GM19240 (cell line): Measurements from ENCODE around the gene DHRSX.
"Not testable (repeated sequence)": the region's sequence is repeated elsewhere in the genome, so short reads cannot be mapped to it uniquely, and the experiment has no call there.

Source experiments
- DNase-seq: peaks from one replicate; pipeline ENCODE4 v3.0.0; 2011; ENCODE audit warnings: low spot score; ENCODE audit not compliant: insufficient read length

The DHRSX gene

DNA sequence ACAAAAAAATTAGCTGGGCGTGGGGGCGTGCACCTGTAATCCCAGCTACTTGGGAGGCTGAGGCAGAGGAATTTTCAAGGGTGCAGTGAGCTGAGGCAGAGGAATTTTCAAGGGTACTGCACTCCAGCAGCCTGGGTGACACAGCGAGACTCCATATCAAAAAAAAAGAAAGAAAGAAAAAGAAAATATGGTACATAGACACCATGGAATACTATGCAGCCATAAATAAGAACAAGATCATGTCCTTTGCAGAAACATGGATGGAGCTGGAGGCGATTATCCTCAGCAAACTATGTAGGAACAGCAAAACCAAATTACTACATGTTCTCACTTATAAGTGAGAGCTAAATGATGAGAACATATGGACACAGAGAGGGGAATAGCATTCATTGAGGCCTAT is 141.3 kb downstream of the DHRSX start:
- not testable (repeated sequence) for DNase-seq

DNA sequence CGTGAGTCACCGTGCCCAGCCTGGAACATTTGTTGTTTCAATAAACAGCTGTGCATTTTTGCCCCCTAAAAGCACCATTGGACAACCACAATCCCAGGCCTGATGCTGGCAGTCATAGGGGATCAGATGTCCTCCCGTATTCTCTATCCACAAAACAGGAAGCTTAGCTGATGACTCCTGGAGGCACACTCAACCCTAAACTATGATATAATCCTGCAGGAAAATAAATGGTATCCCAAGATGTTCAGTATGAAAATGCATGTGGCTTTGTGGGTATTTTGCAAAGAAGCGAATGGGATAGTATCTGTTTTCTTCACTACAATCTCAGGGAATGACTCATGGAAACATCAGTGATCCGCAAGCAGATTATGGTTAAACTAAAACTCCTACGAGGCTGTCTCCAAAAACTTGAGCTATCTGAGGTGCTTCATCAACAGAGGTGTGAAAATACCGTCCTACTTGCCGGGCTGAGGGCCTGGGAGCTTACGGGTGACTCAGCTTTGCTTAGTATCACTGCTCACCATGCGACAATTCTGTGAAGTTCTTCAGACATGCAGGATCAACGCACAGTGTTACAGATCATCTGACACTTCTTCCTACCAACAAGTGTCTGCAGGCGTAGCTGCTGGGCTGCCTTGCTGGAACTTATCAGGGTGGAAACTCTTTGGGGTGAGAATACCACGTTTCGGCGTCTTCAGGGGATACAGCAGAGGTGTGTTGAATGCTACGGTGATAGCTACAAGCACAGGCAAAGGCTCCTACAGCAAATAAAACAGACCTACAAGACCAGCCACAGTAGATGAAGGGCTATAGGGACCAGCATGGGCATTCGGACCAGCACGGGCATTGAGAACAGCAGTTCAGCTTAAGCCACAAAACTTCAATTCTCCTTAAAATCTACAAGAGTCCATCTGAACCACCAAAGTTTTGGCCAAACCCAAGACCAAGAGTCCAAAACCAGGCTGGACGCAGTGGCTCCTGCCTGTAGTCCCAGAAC is 148.5 kb downstream of the DHRSX start:
- DNase-seq = no peak

DNA sequence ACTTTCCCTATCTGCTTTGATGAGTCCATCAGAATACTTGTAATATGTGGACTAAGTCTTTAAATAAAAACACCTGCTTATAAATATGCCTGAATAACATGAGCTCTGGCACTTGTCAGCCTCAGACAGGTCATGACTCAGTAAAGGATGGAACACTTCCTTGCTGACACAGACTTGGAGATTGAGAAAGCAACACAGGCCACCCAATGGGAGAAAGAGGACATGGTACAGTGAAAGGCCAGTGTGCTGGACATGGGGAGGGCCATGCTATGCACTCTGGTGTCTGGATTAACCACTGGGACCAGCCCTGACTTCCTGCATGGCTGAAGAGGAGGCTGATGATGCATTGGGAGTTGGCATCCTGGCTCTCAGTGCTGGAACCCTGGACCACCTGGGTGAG is 149.5 kb downstream of the DHRSX start:
- no peak for DNase-seq

DNA sequence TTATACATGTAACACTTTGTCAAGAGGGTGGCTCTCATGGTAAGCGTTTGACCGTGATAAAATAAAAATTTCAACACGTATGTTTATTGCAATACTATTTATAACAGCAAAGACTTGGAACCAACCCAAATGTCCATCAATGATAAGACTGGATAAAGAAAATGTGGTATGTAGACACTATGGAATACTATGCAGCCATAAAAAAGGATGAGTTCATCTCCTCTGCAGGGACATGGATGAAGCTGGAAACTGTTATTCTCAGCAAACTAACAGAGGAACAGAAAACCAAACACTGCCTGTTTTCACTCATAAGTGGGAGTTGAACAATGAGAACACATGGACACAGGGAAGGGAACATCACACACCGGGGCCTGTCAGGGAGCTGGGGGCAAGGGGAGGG is 150.1 kb downstream of the DHRSX start:
- DNase-seq = not testable (repeated sequence)

DNA sequence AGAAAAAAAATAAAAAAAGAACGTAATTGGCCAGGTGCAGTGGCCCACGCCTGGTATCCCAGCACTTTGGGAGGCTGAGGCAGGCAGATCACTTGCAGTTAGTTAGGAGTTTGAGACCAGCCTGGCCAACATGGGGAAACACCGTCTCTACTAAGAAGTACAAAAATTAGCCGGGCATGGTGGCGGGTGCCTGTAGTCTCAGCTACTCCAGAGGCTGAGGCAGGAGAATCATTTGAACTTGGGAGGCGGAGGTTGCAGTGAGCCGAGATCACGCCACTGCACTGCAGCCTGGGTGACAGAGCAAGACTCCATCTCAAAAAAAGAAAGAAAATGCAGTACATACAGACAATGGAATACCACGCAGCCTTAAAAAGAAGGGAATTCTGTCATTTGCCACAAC is 150.7 kb downstream of the DHRSX start:
- not testable (repeated sequence) for DNase-seq

DNA sequence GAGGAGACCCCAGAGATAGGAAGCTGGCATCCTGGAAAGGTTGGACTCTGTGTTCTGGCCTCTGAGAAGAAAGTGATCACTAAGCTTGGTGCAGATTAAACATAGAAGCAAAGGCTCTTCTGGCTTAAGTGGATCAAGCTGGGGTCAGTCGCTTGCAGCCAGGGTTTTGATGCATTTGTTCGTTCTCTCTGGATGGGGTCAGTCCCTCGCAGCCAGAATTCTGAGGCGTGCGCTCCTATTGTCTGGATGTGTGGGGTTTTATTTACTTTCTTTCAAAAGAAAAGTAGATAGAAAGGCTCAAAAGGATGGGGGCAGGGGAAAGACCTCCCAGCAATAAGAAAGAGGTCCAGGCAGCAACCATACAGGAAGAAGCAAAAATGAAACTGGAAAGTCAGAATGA is 152.6 kb downstream of the DHRSX start:
- DNase-seq = no peak

DNA sequence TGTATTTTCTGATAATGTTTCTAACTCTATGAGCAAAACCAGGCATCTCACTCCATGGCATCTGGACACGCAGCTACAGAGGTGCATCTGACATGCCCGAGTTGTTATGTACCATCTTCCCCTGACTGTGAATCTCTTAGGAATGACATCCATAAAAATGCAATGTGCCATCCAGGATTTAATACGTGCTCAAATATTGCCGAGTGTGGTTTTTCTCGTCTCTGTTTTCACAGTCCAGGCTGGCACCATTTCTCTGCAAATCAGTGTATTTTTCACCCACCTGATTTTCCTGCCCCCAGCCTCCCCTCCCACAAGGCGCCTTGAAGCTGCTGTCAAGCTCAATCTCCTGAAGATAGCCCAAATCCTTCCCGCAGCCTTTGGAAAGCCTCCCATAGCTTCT is 154.6 kb downstream of the DHRSX start:
- no peak for DNase-seq

DNA sequence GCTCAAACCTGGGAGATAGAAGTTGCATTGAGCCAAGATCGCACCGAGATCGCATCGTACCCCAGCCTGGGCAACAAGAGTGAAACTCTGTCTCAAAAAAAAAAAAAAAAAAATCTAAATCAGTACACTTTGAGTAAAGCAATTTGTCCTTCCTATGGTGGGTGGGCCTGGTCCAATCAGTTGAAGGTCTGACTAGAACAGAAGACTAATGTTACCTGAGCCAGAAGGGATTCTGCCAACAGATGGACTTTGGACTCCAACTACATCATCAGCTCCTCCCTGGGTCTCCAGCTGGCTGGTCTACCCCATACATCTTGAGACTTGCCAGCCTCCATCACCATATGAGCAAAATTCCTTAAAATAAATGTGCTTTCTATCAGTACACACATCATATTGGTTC is 155.2 kb downstream of the DHRSX start:
- DNase-seq = no peak

DNA sequence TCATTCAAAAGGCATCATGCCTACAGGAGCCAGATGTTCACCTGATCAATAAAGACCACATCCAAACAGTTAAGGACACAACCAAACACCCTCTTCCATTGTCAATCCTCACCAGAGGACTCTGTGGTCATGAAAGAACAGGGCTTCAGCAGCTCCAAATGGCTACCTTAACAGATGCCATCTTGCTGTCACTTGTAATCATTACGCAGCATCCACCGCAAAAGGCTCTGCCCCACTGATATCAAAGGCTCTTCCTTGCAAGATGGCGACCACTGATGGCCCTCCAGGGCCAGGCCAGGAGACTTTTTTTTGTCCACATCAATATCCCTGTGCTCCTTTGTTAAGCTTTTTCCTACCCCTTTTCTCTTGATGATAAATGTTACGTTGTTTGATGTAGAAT is 157.4 kb downstream of the DHRSX start:
- no peak for DNase-seq

DNA sequence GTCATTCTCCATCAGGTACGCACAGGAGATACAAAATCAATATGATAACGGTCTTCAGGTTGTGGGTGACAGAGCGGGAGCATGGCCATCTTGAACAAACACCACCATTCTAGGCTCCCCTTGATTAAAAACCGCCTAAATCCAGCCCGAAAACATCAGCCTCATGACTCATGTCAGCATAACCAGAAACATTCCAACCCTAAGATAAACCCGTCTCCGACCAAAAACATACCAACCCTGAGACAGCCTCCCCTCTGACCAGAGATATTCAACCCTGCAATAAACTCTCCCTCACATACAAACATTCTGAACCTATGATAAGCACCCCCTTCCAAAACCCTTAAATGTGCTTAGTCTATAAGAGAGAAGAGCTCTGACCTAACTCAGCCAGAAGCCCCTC is 157.9 kb downstream of the DHRSX start:
- no peak for DNase-seq

DNA sequence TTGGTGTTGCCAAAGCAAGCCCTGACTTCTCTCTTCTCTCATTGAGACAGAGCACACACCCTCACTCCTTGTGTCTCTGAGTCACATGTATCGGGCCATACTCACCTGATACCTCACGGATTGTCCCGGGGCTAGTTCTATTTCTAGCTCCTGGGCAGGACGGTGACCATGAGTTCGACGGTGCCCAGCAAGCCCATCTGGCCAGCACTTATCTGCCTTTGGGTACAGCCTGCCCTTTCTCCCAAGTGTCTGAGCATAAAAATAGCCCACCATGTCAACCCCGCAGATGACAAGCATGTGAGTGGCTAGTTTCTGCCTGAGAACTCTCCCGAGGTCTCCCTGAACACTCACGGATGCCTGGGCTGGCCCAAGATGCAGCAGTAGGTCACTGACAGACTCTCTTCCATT is 158.5 kb downstream of the DHRSX start:
- no peak for DNase-seq

DNA sequence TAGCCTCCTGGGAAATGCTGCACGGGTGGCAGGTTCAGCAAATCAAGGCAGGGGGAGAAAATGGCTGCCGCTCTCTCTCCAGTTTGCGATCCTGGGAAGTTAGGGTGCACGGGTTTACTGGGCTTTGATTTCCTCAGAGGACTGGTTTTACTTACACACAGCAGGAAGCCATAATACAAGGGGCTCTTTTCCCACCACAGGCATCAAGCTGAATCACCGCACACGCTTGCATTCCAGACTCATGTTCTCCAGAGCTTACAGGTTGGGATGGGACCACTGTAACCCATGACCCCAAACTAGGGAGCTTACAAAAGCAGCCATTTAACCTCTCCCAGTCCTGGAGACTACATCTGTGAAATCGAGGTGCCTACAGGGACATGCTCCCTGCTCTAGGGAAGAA is 159.8 kb downstream of the DHRSX start:
- no peak for DNase-seq

DNA sequence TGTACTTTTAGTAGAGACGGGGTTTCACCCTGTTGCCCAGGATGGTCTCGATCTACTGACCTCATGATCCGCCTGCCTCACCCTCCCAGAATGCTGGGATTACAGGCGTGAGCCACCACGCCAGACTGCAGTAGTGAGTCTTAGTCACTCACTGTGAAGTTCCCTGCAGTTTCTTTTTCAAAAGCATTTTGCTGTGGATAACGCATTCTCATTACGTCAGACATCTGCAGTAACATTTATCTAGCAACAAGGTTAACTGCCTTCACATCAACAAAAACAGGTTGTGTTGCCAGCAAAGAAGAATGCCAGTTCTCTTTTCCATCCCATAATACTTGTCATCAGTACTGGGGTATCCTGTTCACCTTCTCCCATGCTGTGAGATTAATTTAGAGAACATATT is 164.6 kb downstream of the DHRSX start:
- no peak for DNase-seq

DNA sequence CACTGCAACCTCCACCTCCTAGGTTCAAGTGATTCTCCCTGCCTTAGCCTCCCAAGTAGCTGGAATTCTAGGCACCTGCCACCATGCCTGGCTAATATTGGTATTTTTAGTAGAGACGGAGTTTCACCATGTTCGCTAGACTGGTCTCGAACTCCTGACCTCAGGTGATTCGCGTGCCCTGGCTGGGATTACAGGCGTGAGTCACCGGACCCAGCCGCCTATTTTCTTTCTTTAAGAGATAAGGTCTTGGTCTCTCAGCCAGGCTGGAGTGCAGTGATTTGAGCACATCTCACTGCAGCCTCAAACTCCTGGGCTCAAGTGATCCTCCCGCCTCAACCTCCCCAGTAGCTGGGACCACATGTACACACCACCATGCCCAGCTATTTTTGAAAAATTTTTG is 166.5 kb downstream of the DHRSX start:
- DNase-seq = no peak

DNA sequence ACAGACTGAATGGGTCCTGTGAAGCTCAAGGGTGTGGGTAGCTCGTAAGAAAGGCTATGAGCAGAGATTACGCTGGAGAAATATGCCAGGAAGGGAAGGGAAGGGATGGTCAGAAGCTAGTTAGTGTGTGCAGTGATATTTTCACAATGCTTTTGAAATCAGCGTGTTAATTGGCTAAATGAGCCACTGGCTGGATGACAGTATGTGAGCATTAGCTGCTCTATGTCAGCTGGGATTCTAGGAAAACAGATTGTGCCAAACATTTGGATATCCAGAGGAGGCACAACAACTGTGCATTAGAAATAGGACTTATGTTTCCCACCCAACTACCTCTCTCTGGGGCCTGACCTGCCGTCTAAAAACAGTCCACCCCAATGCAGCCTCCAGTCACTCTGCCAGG is 168.5 kb downstream of the DHRSX start:
- DNase-seq = no peak

DNA sequence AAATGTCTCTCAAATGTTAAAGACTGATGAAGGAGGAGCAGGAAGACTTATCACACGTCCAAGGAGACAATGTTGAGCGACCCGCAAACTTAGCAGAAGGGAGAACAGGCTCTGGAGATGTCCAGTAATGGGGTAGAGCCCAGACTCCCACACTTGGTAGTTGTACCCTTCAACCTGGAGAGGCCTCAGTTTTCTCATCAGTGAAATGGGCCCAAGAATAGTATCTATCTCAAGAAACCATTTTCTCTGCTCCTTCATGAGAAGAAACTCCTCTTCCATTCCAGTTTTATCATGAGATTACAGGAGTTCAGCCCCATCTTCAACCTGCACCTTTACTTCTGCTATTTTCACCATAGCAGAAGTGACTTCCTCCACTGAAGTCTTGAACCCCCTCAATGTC is 169.9 kb downstream of the DHRSX start:
- no peak for DNase-seq

DNA sequence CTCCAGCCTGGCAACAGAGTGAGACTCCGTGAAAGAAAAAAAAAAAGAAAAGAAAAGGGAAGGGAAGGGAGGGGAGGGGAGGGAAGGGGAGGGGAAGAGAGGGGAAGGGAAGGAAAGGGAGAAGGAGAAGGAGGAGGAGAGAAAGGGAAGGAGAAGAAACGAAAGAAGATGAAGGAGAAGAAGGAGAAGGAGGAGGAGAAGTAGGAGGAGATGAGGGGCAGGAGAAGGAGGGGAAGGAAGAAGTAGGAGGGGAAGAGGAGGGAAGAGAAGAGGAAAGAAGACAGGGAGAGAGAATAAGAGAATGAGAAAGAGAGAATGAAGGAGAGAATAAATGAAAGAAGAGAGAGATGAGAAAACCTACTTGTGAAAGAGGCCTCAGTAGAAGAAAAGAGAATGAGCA is 170.3 kb downstream of the DHRSX start:
- no peak for DNase-seq

DNA sequence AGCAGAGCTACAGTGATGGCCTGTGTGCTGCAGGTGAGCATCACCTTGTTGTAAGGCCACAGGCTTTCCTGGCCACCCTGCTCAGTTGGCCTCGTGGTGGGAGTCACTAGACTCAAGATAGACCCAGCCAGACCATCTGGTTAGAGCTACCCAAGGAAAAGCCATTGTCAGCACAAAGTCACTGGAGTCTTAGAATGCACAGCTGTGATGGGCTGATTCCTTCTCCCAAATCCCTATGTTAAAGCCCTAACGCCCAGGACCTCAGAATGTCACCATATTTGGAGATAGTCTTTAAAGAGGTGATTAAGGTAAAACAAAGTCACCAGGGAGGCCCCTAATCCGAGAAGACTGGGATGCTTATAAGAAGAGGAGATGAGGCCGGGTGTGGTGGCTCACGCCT is 173.4 kb downstream of the DHRSX start:
- DNase-seq = no peak

DNA sequence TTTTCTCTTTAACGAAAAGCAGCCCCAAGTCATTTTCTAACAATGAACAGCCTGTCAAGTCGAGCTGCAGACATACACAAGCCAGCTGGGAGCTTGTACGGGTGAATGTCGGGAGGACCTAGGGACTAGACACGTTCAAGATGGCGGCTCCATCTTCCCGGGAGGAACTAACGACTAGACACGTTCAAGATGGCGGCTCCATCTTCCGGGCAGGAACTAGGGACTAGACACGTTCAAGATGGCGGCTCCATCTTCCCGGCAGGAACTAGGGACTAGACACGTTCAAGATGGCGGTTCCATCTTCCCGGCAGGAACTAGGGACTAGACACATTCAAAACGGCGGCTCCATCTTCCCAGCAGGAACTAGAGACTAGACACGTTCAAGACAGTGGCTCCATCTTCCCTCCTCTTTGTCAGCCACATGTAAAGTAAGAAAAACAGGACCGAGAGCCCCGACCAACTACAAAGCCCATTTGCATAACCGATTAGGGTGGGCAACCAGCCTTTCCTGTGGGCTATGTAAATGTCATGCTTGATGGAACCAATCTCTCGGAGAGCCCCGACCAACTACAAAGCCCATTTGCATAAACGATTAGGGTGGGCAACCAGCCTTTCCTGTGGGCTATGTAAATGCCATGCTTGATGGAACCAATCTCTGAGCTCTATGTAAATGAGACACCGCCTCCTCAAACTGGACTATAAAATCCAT is 175.5 kb downstream of the DHRSX start:
- DNase-seq = no peak

DNA sequence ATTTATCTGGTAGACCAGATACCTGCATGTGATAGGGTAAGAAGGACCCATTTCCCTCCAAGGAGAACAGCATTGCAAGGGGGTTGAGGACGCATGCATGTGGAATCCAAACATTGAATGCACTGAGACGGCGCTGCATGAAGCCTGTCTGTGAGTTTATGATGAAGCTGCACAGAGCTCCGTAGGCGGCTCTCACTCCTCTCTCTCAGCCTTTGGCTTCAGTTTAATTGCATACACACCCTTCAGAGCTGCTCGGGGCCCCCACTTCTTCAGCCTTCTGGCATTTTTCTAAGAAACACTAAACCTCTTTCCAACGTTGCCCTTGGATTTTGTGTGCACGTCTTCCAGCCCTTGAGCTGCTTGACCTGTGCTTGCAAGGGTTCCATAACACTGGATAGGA is 176.6 kb downstream of the DHRSX start:
- DNase-seq = no peak

DNA sequence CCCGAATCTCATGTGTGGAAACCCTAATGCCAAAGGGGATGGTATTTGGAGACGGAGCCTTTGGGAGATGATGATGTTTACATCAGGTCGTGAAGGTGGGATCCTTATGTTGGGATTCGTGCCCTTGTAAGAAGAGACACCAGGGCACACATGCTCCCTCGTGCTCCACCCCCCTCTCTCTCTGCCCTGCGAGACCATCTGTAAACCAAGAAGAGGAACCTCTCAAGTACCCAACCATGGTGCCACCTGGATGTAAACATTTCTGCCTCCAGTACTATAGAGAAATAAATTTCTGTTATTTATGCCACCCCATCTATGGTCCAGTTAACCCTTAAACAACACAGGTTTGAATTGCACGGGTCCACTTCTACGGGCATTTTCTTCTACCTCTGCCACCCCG is 179.4 kb downstream of the DHRSX start:
- no peak for DNase-seq

DNA sequence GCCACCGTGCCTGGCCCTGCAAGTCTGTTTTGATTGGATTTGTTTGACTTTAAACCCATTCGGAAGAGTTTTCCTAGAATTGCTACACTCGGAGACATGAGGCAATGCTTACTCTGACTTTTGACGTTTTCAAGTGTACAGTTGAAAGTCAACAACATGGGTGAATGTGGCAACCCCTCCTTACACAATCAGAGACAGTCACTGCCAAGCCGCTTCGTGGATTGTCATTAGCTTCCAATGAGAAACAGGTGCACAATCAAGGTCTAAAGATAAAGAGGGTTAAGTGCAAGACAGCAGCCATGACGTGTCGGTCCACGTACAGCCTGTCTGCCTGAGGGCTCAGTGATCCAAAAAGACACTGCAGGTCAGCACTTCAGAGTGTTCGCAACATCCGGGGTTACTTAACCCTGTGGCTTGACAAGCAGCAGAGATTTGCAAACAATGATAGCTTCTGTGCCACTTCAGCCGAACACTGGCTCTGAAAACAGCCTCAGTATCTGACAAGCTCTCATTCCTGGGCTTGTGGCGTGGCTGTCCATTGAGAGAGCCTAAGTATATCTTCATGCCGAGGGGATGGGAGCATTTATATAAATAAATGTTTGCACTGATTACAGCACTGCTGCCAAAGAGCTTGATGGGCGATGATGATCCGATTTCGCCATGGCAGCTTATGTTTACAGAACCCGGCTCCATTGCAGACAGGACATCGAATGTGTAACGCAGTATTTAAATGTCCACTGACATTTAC is 180.0 kb downstream of the DHRSX start:
- no peak for DNase-seq
